Measurements from ENCODE around the gene MYO9B.
"Not testable (repeated sequence)": the region's sequence is repeated elsewhere in the genome, so short reads cannot be mapped to it uniquely, and the experiment has no call there.

Gene MYO9B

GRCh38 chr19:17185590-17185989 is 110.0 kb downstream of the MYO9B start:
- no peak for DNase-seq

GRCh38 chr19:17191736-17192135 is 116.2 kb downstream of the MYO9B start:
- DNase-seq, result not testable (repeated sequence)

GRCh38 chr19:17192751-17193150 is 117.2 kb downstream of the MYO9B start:
- no peak for DNase-seq

- no peak for DNase-seq
These were observed 119.0 kb downstream of the MYO9B start for GRCh38 chr19:17194608-17195007.

- DNase-seq, result no peak
These were observed 119.5 kb downstream of the MYO9B start for GRCh38 chr19:17195106-17195505.

GRCh38 chr19:17196610-17197009 is 121.0 kb downstream of the MYO9B start:
- no peak for DNase-seq

GRCh38 chr19:17197666-17198065 is 122.1 kb downstream of the MYO9B start:
- DNase-seq, result no peak

GRCh38 chr19:17200408-17201079 is 125.0 kb downstream of the MYO9B start:
- no peak for DNase-seq

- no peak for DNase-seq
These were observed 126.7 kb downstream of the MYO9B start for GRCh38 chr19:17202249-17202648.

GRCh38 chr19:17202713-17203112 is 127.1 kb downstream of the MYO9B start:
- no peak for DNase-seq

GRCh38 chr19:17205237-17206140 is 129.9 kb downstream of the MYO9B start:
- DNase-seq, result no peak

GRCh38 chr19:17206736-17207581 is 131.4 kb downstream of the MYO9B start:
- no peak for DNase-seq

GRCh38 chr19:17209126-17210036 is 133.8 kb downstream of the MYO9B start:
- DNase-seq, result no peak

- no peak for DNase-seq
These were observed 134.7 kb downstream of the MYO9B start for GRCh38 chr19:17210296-17210695.

- no peak for DNase-seq
These were observed 136.2 kb downstream of the MYO9B start for GRCh38 chr19:17211547-17212446.

- no peak for DNase-seq
These were observed 137.8 kb downstream of the MYO9B start for GRCh38 chr19:17213334-17213733.

GRCh38 chr19:17214508-17215126 is 139.0 kb downstream of the MYO9B start:
- no peak for DNase-seq

- peak; percentile 86 for DNase-seq
These were observed 139.8 kb downstream of the MYO9B start, which contains the start of gene USE1 for GRCh38 chr19:17215127-17215971. Gene USE1, plus strand, starts transcription at chr19:17215357. Its CDS starts 49 bp downstream, at chr19:17215406.

GRCh38 chr19:17216058-17216670 is 140.6 kb downstream of the MYO9B start:
- no peak for DNase-seq

Measured in kidney glomerular epithelial cell (primary cell).